Mesendoderm (in vitro differentiated cells): Measurements from ENCODE around the gene SHFL.

Source experiments
- DNase-seq: peaks from one replicate; pipeline ENCODE4 v3.0.0; 2013
- H2AK5ac ChIP-seq: 2 replicates; pipeline ENCODE4 v1.6.1; 2013; ENCODE audit warnings: low read length, inconsistent platforms
- H2BK120ac ChIP-seq: 2 replicates; pipeline ENCODE4 v1.6.1; 2013; ENCODE audit warnings: low read depth, mild to moderate bottlenecking, low read length, moderate library complexity, mixed read lengths
- H2BK15ac ChIP-seq: replicated peaks from 2 replicates; pipeline ENCODE4 v1.6.1; 2013; ENCODE audit warnings: low read depth, mild to moderate bottlenecking, moderate library complexity
- H2BK5ac ChIP-seq: 2 replicates; pipeline ENCODE4 v1.6.1; 2013; ENCODE audit warnings: low read length, inconsistent platforms
- H3K18ac ChIP-seq: 2 replicates; pipeline ENCODE4 v1.6.1; 2013; ENCODE audit warnings: mild to moderate bottlenecking, low read length, mixed read lengths
- H3K23ac ChIP-seq: one replicate; pipeline ENCODE4 v1.6.1; 2013; ENCODE audit warnings: low read length
- H3K27ac ChIP-seq: 2 replicates; pipeline ENCODE4 v1.5.1; 2013; ENCODE audit warnings: low read depth, mild to moderate bottlenecking, inconsistent platforms, low read length, moderate library complexity
- H3K27me3 ChIP-seq: 2 replicates; pipeline ENCODE4 v1.6.1; 2013; ENCODE audit warnings: low read length, control low read depth, mild to moderate bottlenecking, inconsistent platforms; ENCODE audit not compliant: insufficient read depth, poor library complexity
- H3K36me3 ChIP-seq: 2 replicates; pipeline ENCODE4 v1.6.1; 2013; ENCODE audit warnings: low read length, inconsistent platforms; ENCODE audit not compliant: control insufficient read depth, insufficient read depth
- H3K4ac ChIP-seq: one replicate; pipeline ENCODE4 v1.6.1; 2013; ENCODE audit warnings: low read depth, mild to moderate bottlenecking, low read length, moderate library complexity
- H3K4me1 ChIP-seq: 2 replicates; pipeline ENCODE4 v1.6.1; 2013; ENCODE audit warnings: low read depth, low read length, inconsistent platforms; ENCODE audit not compliant: control insufficient read depth
- H3K4me2 ChIP-seq: 2 replicates; pipeline ENCODE4 v1.6.1; 2013; ENCODE audit warnings: low read length
- H3K4me3 ChIP-seq: 2 replicates; pipeline ENCODE4 v1.5.1; 2013; ENCODE audit warnings: mild to moderate bottlenecking, low read length
- H3K56ac ChIP-seq: one replicate; pipeline ENCODE4 v1.6.1; 2013; ENCODE audit warnings: low read length
- H3K79me1 ChIP-seq: 2 replicates; pipeline ENCODE4 v1.6.1; 2013; ENCODE audit warnings: low read length, inconsistent platforms
- H3K79me2 ChIP-seq: 2 replicates; pipeline ENCODE4 v1.6.1; 2013; ENCODE audit warnings: mild to moderate bottlenecking, low read length; ENCODE audit not compliant: control insufficient read depth, insufficient read depth
- H3K9ac ChIP-seq: 2 replicates; pipeline ENCODE4 v1.6.1; 2013; ENCODE audit warnings: low read length, inconsistent platforms
- H4K5ac ChIP-seq: one replicate; pipeline ENCODE4 v1.6.1; 2013; ENCODE audit warnings: low read length
- H4K8ac ChIP-seq: one replicate; pipeline ENCODE4 v1.6.1; 2013; ENCODE audit warnings: low read depth, mild to moderate bottlenecking, control low read depth, low read length, moderate library complexity
- WGBS: extraction: QIAGEN DNeasy Blood & Tissue Kit; methylation state at CpG from one replicate; pipeline ENCODE4 v1.1.7; 2013; ENCODE audit warnings: low lambda C conversion rate, missing lambda C conversion rate; ENCODE audit not compliant: insufficient coverage; ENCODE audit errors: extremely low coverage; 5-methylcytosine and 5-hydroxymethylcytosine counted together

The SHFL gene

DNA sequence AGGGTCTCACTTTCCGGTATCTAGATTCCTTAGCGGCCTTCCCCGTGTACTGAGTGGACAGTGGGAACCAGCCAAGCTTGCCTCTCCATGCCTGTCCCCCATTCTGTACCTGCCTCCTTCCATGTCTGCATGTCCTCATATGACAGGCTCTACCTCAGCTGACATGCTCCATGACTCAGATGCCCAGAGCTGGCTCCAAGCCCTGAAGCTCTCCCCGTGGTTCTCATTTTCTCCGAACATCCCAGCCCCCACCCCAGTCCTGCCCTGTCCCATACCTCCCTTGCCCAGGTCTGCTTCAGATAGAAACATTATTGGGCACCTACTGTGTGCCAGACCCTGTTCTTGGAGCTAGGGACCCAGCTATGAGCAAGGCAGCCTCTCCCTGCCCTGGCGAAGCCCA lies 17.1 kb upstream of the SHFL start:
- Histone ChIP-seq H2BK120ac (no peak overlapping the region), H3K18ac (no peak overlapping the region), H2BK15ac (no peak overlapping the region), H3K56ac (no peak overlapping the region), H3K9ac (no peak overlapping the region), H3K36me3 (no peaks in the 10 kb centered on the region), H3K79me1 (no peaks in the 10 kb centered on the region), H3K23ac (no peak overlapping the region), H3K4me2 (no peak overlapping the region), H3K4me3 (no peak overlapping the region), H3K27ac (no peak overlapping the region), H2BK5ac (no peak overlapping the region), H3K27me3 (no peaks in the 10 kb centered on the region), H3K4me1 (no peaks in the 10 kb centered on the region), H4K8ac (no peak overlapping the region), H3K79me2 (no peaks in the 10 kb centered on the region), H2AK5ac (no peak overlapping the region), H4K5ac (no peak overlapping the region), H3K4ac (no peak overlapping the region)
- no peak for DNase-seq
- WGBS, result no CpG with 5 or more reads among the region's 6 CpGs

DNA sequence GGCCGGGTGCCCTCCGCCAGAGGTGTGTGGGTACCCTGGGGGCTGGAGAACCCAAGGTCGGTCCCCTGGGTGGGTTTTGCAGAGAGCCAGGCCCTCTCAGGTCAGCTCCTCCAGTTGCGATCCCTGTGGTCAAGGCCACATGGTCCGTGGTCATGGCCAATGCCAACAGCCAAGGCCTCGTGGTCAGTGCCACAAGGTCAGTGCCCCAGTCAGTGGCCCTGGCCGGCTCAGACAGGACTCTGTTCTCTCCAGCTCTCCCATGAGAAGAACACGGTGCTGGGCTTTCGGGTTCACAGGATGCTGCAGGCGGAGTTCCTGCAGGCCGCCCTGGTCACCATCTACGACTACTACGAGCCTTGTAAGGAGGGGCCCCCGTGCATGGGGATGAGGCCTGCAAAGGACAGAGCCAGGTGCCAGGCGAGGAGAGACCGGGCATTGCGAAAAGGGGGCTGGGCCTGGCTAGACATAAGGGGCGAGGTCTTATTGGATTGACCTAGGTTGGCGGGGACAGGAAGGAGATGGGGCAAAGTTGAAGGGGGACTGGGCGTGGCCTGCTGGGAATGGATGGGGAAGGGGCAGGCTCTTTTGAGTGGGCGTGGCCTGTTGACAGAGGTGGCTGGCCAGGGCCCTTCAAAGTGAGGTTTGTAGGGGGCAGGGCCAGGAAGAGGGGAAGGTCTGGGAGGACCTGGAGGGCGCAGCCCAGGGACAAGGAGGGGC lies 15.2 kb upstream of the SHFL start:
- Histone ChIP-seq H2BK15ac (no peak overlapping the region), H3K27ac (no peak overlapping the region), H4K5ac (no peak overlapping the region), H3K56ac (no peak overlapping the region), H3K4me1 (no peaks in the 10 kb centered on the region), H3K4ac (no peak overlapping the region), H3K9ac (no peak overlapping the region), H2AK5ac (no peak overlapping the region), H3K4me3 (no peak overlapping the region), H3K79me1 (no peaks in the 10 kb centered on the region), H4K8ac (no peak overlapping the region), H3K79me2 (no peaks in the 10 kb centered on the region), H2BK5ac (no peak overlapping the region), H3K4me2 (no peak overlapping the region), H3K36me3 (no peaks in the 10 kb centered on the region), H3K23ac (no peak overlapping the region), H3K18ac (no peak overlapping the region), H2BK120ac (no peak overlapping the region), H3K27me3 (no peaks in the 10 kb centered on the region)
- WGBS, result no CpG with 5 or more reads among the region's 22 CpGs
- no peak for DNase-seq

DNA sequence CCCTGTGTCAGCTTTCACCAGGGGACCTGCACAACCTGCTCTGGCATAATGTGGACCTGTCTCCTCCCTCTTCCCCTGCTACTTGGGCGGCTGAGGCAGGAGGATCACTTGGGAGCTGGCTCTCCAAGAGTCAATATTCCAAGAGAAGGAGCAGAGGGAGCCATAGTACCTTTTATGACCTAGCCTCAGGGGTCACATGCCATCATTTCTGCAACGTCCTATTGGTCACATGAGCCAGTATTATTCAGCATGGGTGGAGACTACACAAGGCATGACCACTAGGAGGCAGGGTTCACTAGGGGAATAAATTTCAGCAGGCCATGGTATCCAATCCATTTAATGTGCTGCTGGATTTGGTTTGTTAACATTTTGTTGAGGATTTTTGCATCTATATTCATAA lies 12.0 kb upstream of the SHFL start:
- Histone ChIP-seq H3K23ac (no peak overlapping the region), H4K5ac (no peak overlapping the region), H3K4me1 (no peaks in the 10 kb centered on the region), H3K79me1 (no peaks in the 10 kb centered on the region), H3K9ac (no peak overlapping the region), H3K27ac (no peak overlapping the region), H3K4ac (no peak overlapping the region), H3K36me3 (no peaks in the 10 kb centered on the region), H3K18ac (no peak overlapping the region), H3K27me3 (no peaks in the 10 kb centered on the region), H2AK5ac (no peak overlapping the region), H2BK120ac (no peak overlapping the region), H2BK15ac (no peak overlapping the region), H4K8ac (no peak overlapping the region), H2BK5ac (no peak overlapping the region), H3K79me2 (no peaks in the 10 kb centered on the region), H3K4me2 (no peak overlapping the region), H3K56ac (no peak overlapping the region), H3K4me3 (no peak overlapping the region)
- no CpG with 5 or more reads among the region's 2 CpGs for WGBS
- DNase-seq, result peak; percentile 51

DNA sequence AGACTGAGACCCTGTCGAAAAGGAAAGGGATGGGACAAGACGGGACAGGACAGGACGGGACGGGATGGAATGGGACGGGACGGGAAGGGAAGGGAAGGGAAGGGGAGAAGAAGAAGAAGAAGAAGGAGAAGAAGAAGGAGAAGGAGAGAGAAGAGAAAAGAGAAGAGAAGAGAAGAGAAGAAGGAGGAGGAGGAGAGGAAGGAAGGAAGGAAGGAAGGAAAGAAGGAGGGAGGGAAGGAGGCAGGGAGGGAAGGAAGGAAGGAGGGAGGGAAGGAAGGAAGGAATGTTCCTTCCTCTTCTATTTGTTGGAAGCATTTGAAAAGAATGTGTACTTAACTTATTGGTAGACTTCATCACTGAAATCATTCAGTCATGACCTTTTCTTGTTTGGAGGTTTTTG lies 9.6 kb upstream of the SHFL start:
- no CpG with 5 or more reads among the region's 6 CpGs for WGBS

DNA sequence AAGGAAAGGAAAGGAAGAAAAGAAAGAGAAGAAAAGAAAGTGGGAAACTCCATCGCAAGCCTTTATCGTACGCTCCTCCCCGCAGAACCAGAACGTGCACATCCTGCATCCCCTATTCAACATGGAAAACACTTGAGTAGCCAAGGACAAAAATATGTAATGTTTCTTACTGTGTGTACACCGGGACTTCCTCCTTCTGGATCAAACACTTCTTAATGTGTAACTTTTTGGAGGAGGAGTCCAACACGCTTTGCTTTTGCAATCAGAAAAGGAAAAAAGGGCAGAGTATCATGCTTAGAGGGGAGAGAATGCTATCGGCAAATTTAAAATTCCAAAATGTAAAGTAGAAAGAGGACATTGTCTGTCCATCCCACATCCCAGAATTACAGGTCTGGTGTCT lies 7.8 kb upstream of the SHFL start:
- Histone ChIP-seq H3K9ac (no peak overlapping the region), H3K27me3 (no peaks in the 10 kb centered on the region), H3K4ac (no peak overlapping the region), H3K4me1 (no peaks in the 10 kb centered on the region), H3K79me2 (no peaks in the 10 kb centered on the region), H4K8ac (no peak overlapping the region), H3K4me3 (no peak overlapping the region), H2BK15ac (no peak overlapping the region), H3K36me3 (no peaks in the 10 kb centered on the region), H3K27ac (no peak overlapping the region), H3K23ac (no peak overlapping the region), H3K18ac (no peak overlapping the region), H2BK5ac (no peak overlapping the region), H3K79me1 (no peaks in the 10 kb centered on the region), H3K56ac (no peak overlapping the region), H4K5ac (no peak overlapping the region), H2BK120ac (no peak overlapping the region), H2AK5ac (no peak overlapping the region), H3K4me2 (no peak overlapping the region)
- no CpG with 5 or more reads among the region's 8 CpGs for WGBS
- DNase-seq, result no peak

More for the DNA sequence above, 9.6 kb upstream of the SHFL start:
- Histone ChIP-seq H2BK5ac (no peak overlapping the region), H3K27ac (no peak overlapping the region), H3K4me2 (no peak overlapping the region), H3K4ac (no peak overlapping the region), H2AK5ac (no peak overlapping the region), H3K4me3 (no peak overlapping the region), H3K23ac (no peak overlapping the region), H2BK120ac (no peak overlapping the region), H3K4me1 (no peaks in the 10 kb centered on the region), H3K27me3 (no peaks in the 10 kb centered on the region), H4K8ac (no peak overlapping the region), H3K18ac (no peak overlapping the region), H3K79me2 (no peaks in the 10 kb centered on the region), H3K79me1 (no peaks in the 10 kb centered on the region), H4K5ac (no peak overlapping the region), H3K56ac (no peak overlapping the region), H2BK15ac (no peak overlapping the region), H3K36me3 (no peaks in the 10 kb centered on the region), H3K9ac (no peak overlapping the region)
- no peak for DNase-seq

DNA sequence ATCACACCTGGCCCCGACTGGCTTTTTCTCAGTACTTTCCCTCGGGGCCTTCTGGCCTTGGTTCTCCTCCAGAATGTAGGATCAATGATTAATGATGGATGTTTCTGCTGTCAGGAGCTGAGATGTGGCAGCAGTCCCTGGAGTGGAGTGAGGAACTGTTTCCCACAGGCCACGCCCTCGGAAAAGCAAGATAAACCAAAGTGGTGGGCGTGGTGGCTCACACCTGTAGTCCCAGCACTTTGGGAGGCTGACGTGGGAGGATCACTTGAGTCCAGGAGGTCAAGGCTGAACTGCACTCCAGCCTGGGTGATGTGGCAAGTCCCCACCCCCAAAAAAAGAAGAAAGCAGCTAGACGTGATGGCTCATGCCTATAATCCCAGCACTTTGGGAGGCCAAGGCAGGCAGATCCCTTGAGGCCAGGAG lies 7.1 kb upstream of the SHFL start:
- H3K56ac ChIP-seq, result no peak overlapping the region
- WGBS, result no CpG with 5 or more reads among the region's 7 CpGs
- no peak for DNase-seq

More for the DNA sequence above, 7.1 kb upstream of the SHFL start:
- Histone ChIP-seq H4K5ac (no peak overlapping the region), H3K36me3 (no peaks in the 10 kb centered on the region), H3K18ac (no peak overlapping the region), H3K9ac (no peak overlapping the region), H3K27me3 (no peaks in the 10 kb centered on the region), H4K8ac (no peak overlapping the region), H2BK120ac (no peak overlapping the region), H3K23ac (no peak overlapping the region), H2AK5ac (no peak overlapping the region), H3K27ac (no peak overlapping the region), H3K4me3 (no peak overlapping the region), H3K4me2 (no peak overlapping the region), H3K4ac (no peak overlapping the region), H3K79me1 (no peaks in the 10 kb centered on the region), H2BK15ac (no peak overlapping the region), H3K79me2 (no peaks in the 10 kb centered on the region), H3K4me1 (no peaks in the 10 kb centered on the region), H2BK5ac (no peak overlapping the region)
